ENCODE results near the gene TOM1L1.

The TOM1L1 gene

GRCh38 chr17:54951286-54951685 is 50.6 kb downstream of the TOM1L1 start:
- Histone ChIP-seq H3K36me3 (no peaks in the 10 kb centered on the region), H3K4me3 (ENCODE audit: low read depth, low read length) (no peak overlapping the region), H3K27me3 (no peaks in the 10 kb centered on the region), H3K9me3 (no peaks in the 10 kb centered on the region), H3K4me1 (no peaks in the 10 kb centered on the region)
- no peak for DNase-seq
- TF ChIP-seq, protein P1, sequence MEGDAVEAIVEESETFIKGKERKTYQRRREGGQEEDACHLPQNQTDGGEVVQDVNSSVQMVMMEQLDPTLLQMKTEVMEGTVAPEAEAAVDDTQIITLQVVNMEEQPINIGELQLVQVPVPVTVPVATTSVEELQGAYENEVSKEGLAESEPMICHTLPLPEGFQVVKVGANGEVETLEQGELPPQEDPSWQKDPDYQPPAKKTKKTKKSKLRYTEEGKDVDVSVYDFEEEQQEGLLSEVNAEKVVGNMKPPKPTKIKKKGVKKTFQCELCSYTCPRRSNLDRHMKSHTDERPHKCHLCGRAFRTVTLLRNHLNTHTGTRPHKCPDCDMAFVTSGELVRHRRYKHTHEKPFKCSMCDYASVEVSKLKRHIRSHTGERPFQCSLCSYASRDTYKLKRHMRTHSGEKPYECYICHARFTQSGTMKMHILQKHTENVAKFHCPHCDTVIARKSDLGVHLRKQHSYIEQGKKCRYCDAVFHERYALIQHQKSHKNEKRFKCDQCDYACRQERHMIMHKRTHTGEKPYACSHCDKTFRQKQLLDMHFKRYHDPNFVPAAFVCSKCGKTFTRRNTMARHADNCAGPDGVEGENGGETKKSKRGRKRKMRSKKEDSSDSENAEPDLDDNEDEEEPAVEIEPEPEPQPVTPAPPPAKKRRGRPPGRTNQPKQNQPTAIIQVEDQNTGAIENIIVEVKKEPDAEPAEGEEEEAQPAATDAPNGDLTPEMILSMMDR (IDR thresholded peaks at IDR 0.05; ENCODE audit: low read depth, low read length) = no peak

DNA sequence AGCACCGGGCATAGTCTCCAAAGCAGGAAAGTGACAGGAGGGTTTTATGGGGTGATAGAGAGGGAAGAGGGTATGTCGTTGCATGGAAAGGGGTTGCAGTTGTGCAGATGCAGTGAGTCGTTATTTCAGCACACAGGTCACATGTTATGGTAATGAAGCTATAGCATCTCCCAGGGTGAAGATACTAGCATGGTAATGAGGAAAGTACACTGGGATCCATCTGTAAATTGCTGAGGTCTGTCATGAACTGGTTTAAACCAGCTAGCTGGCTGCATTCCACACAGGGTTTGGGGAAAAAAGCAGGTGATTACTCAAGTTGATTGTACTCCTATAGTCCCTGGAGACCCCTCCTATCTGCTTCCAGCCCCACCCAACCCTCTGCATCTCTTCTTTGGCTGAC is 56.1 kb downstream of the TOM1L1 start:
- TF ChIP-seq, protein P1 (IDR thresholded peaks at IDR 0.05; ENCODE audit: low read depth, low read length) = no peak
- Histone ChIP-seq H3K9me3 (no peaks in the 10 kb centered on the region), H3K4me1 (no peaks in the 10 kb centered on the region; the same call in 1 of the 2 replicates), H3K36me3 (peaks cover 15% of the 10 kb centered on the region), H3K4me3 (ENCODE audit: low read depth, low read length) (no peak overlapping the region), H3K27me3 (no peaks in the 10 kb centered on the region)
- DNase-seq = no peak

DNA sequence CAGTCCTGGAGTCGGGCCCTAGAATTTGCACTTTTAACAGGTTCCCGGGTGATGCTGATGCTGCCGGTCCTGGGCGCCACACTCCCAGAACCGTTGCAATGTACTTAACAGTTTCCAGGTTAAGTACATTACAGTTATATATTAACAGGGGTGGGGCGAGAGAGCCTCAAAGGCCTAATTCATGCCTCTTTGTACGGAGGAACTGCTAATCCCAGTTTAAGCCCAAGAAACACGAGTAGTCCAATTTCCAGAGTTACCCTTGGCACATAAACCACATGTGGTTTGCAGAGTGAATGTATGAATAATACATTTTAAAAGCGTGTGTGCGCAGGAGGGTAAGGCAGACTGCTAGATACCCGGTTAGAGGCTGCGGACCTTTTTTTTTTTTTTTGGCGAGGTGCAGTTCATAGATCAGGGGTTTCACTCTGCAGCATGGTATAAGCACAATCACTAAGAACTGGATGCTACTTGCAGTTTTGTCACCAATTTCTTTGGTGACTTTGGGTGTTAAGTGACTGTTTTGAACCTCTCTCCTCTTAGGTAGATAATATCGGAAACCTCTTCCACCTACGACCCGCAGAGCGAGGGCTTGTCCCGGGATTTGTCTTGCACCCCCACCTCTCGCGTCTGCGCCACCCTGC is 67.1 kb downstream of the TOM1L1 start:
- H3K36me3 ChIP-seq = peaks cover 23% of the 10 kb centered on the region
- no peaks in the 10 kb centered on the region for H3K9me3 ChIP-seq
- peaks cover 3% of the 10 kb centered on the region; the same call in 1 of the 2 replicates for H3K4me1 ChIP-seq
- no peaks in the 10 kb centered on the region for H3K27me3 ChIP-seq
- TF ChIP-seq, protein P1 (IDR thresholded peaks at IDR 0.05; ENCODE audit: low read depth, low read length) = no peak
- peak overlapping the region; percentile 97 for H3K4me3 ChIP-seq (ENCODE audit: low read depth, low read length)
- no peak for DNase-seq

DNA sequence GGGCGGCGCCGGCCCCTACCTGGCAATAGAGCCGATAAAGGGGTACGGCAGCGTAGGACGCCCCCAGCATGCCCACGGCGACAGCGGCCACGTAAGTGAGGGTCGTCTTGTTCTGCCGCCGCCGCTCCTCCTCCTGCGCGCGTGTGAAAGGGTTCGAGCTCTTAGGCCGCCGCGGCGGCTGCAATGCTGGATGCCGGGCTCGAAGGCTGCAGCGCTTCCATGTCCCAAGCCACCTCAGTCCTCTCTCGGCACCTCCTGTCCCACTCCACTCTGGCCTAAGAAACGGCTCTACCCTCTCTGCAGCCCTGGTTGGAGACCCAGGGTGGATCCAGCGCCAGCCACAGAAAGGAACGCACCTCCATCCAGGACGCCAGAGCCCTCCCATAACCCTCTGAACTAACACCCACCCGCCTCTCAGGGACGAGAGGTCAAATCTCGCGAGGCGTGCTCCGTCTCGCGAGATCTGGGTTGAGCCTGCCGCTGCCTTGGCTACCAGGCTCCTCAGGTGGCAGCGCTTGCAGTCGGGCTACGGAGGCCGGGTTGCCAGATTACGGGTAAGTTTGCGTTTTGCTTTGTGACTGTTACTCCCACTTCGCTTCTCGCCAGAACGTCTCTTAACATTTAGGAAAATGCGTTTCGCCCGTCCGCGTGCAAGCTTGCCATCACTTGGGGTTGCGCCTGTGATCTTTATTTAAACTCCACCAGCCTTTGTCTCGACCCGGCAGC is 67.8 kb downstream of the TOM1L1 start, which contains the start of the genes COX11 and STXBP4:
Gene COX11 (minus strand): TSS at position 393 of the 726 bp plus-strand sequence. CDS start 8 bp downstream, at position 385.
Gene STXBP4 (plus strand): TSS at position 504 of the 726 bp plus-strand sequence. CDS start 17,455 bp downstream, outside the sequence.
- DNase-seq = peak; percentile 94
- Histone ChIP-seq H3K4me3 (ENCODE audit: low read depth, low read length) (peak within 1 kb of the TSS; percentile 97), H3K4me1 (peaks cover 3% of the 10 kb centered on the region; the same call in 1 of the 2 replicates), H3K27me3 (no peaks in the 10 kb centered on the region), H3K9me3 (no peaks in the 10 kb centered on the region), H3K36me3 (peaks cover 19% of the 10 kb centered on the region)
- TF ChIP-seq, protein P1 (IDR thresholded peaks at IDR 0.05; ENCODE audit: low read depth, low read length) = peak; percentile 48

DNA sequence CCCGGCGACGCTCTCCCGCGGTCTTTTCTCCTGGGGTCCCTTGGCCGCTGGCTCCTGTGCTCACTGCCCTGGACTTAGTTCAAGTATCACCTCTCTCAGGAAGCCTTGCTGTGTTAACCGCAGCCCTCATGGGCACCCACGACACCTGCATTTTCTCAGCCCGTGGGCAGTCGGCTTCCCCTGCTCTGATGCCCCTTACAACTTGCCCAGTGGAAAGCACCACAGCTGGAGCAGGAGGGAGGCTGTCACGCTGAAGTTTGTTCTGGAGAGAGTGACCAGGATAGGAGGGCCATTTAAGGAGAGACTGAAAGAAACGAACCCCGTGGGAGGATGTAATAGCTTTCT is 68.3 kb downstream of the TOM1L1 start:
- no peaks in the 10 kb centered on the region for H3K27me3 ChIP-seq
- H3K36me3 ChIP-seq = peaks cover 13% of the 10 kb centered on the region
- DNase-seq = no peak
- peaks cover 3% of the 10 kb centered on the region; the same call in 1 of the 2 replicates for H3K4me1 ChIP-seq
- H3K4me3 ChIP-seq (ENCODE audit: low read depth, low read length) = peak overlapping the region; percentile 97
- H3K9me3 ChIP-seq = no peaks in the 10 kb centered on the region
- TF ChIP-seq, protein P1 (IDR thresholded peaks at IDR 0.05; ENCODE audit: low read depth, low read length) = no peak
